OCI-LY3 (cell line): Measurements from ENCODE around the gene STK32C.

ENCODE experiments used
- H2AFZ ChIP-seq: fragments of 200-600, 300-600 bp; shearing (Covaris generic); 2 replicates; pipeline ENCODE4 v1.6.0; 2014; ENCODE audit warnings: antibody characterized with exemption, low read depth, low read length
- H3K27ac ChIP-seq: fragments of 200-600, 300-600 bp; sonication (generic); 2 replicates; pipeline ENCODE4 v1.5.1; 2014; ENCODE audit warnings: mild to moderate bottlenecking, low read length, moderate library complexity, mixed read lengths
- H3K27me3 ChIP-seq: fragments of 200-600, 300-600 bp; sonication (generic); 2 replicates; pipeline ENCODE4 v1.6.1; 2014; ENCODE audit warnings: low read depth, low read length, mixed read lengths
- H3K36me3 ChIP-seq: fragments of 200-600, 300-600 bp; sonication (generic); replicated peaks from 2 replicates; pipeline ENCODE3; 2014; ENCODE audit warnings: low read depth, low read length, mixed read lengths
- H3K4me1 ChIP-seq: fragments of 300-600, 200-600 bp; sonication (generic); 2 replicates; pipeline ENCODE4 v1.6.1; 2014; ENCODE audit warnings: low read length, mixed read lengths
- H3K4me2 ChIP-seq: fragments of 200-600, 300-600 bp; sonication (generic); 2 replicates; pipeline ENCODE4 v1.6.1; 2014; ENCODE audit warnings: low read length, mixed read lengths
- H3K4me3 ChIP-seq: fragments of 300-600, 200-600 bp; sonication (generic); 2 replicates; pipeline ENCODE4 v1.5.1; 2014; ENCODE audit warnings: antibody characterized with exemption, mild to moderate bottlenecking, low read length, moderate library complexity
- H3K79me2 ChIP-seq: fragments of 300-600, 200-600 bp; shearing (Covaris generic); 2 replicates; pipeline ENCODE4 v1.6.1; 2014; ENCODE audit warnings: mild to moderate bottlenecking, low read length, mixed read lengths
- H3K9ac ChIP-seq: fragments of 300-600, 200-600 bp; shearing (Covaris generic); 2 replicates; pipeline ENCODE4 v1.6.0; 2014; ENCODE audit warnings: mild to moderate bottlenecking, low read length, moderate library complexity
- H3K9me3 ChIP-seq: fragments of 200-600, 300-600 bp; shearing (Covaris generic); 2 replicates; pipeline ENCODE4 v1.6.1; 2014; ENCODE audit warnings: low read length, mixed read lengths; ENCODE audit not compliant: insufficient read depth
- H4K20me1 ChIP-seq: fragments of 200-600, 300-600 bp; sonication (generic); 2 replicates; pipeline ENCODE4 v1.6.1; 2016; ENCODE audit warnings: low read length, mixed read lengths; ENCODE audit not compliant: insufficient read depth
- CTCF ChIP-seq: fragments of 200-600, 300-600 bp; sonication (generic); IDR thresholded peaks from 2 replicates; pipeline ENCODE4 v1.5.1; 2014; ENCODE audit warnings: antibody characterized with exemption, low read length, low read depth
- EZH2phosphoT487 ChIP-seq: fragments of 200-600 bp; shearing (Covaris generic); IDR thresholded peaks from 2 replicates; pipeline ENCODE4 v1.6.1; 2018; ENCODE audit warnings: antibody characterized with exemption, mixed run types, low read depth

Gene STK32C

GRCh38 chr10:132172091-132173066, 135.4 kb downstream of the STK32C start:
- H3K27ac ChIP-seq, result no peak overlapping the region
- no peak overlapping the region for H2AFZ ChIP-seq
- no peaks in the 10 kb centered on the region for H4K20me1 ChIP-seq
- no peak overlapping the region for H3K4me3 ChIP-seq
- H3K79me2 ChIP-seq, result no peaks in the 10 kb centered on the region
- H3K4me2 ChIP-seq, result no peak overlapping the region
- H3K9me3 ChIP-seq, result no peaks in the 10 kb centered on the region
- H3K9ac ChIP-seq, result no peak overlapping the region
- no peaks in the 10 kb centered on the region for H3K4me1 ChIP-seq
- H3K27me3 ChIP-seq, result no peaks in the 10 kb centered on the region
- H3K36me3 ChIP-seq, result no peaks in the 10 kb centered on the region
- TF ChIP-seq EZH2phosphoT487 (no peak), CTCF (no peak)

GRCh38 chr10:132170561-132171361, 137.0 kb downstream of the STK32C start:
- Histone ChIP-seq H3K9ac (no peak overlapping the region), H3K4me2 (no peak overlapping the region), H2AFZ (no peak overlapping the region), H3K27me3 (no peaks in the 10 kb centered on the region), H3K79me2 (no peaks in the 10 kb centered on the region), H4K20me1 (no peaks in the 10 kb centered on the region), H3K36me3 (no peaks in the 10 kb centered on the region), H3K9me3 (no peaks in the 10 kb centered on the region), H3K27ac (no peak overlapping the region), H3K4me3 (no peak overlapping the region), H3K4me1 (no peaks in the 10 kb centered on the region)
- TF ChIP-seq CTCF (no peak), EZH2phosphoT487 (no peak)

- H3K36me3 ChIP-seq, result no peaks in the 10 kb centered on the region
- no peaks in the 10 kb centered on the region for H3K79me2 ChIP-seq
- H3K27ac ChIP-seq, result no peak overlapping the region
- H3K4me1 ChIP-seq, result no peaks in the 10 kb centered on the region
- no peak overlapping the region for H2AFZ ChIP-seq
- H3K9me3 ChIP-seq, result no peaks in the 10 kb centered on the region
- H3K27me3 ChIP-seq, result no peaks in the 10 kb centered on the region
- no peak for TF ChIP-seq CTCF
- no peak for TF ChIP-seq EZH2phosphoT487
- no peaks in the 10 kb centered on the region for H4K20me1 ChIP-seq
- H3K4me2 ChIP-seq, result no peak overlapping the region
- H3K9ac ChIP-seq, result no peak overlapping the region
- H3K4me3 ChIP-seq, result no peak overlapping the region
Observed at GRCh38 chr10:132169766-132170560, 137.8 kb downstream of the STK32C start.
